SK-N-SH treated with all-trans-retinoic acid at 6 μM for 48 hours (cell line): ENCODE data around the gene PRR36.

Source experiments
- ARNTL ChIP-seq: fragments of 450-650 bp; formaldehyde crosslinking; IDR thresholded peaks from 2 replicates; pipeline ENCODE4 v1.5.0; 2020; ENCODE audit warnings: low read depth, mild to moderate bottlenecking, moderate library complexity, borderline replicate concordance
- BACH2 ChIP-seq: fragments of 250-450 bp; sonication (Bioruptor Pico); IDR thresholded peaks from 2 replicates; pipeline ENCODE4 v1.9.0; 2021; ENCODE audit warnings: mild to moderate bottlenecking, borderline replicate concordance
- CSDC2 ChIP-seq: fragments of 250-450 bp; sonication (Bioruptor Pico); IDR thresholded peaks from 2 replicates; pipeline ENCODE4 v1.5.0; 2020; ENCODE audit warnings: mild to moderate bottlenecking, moderate library complexity
- ESRRG ChIP-seq: fragments of 250-450 bp; sonication (Bioruptor Pico); IDR thresholded peaks from 2 replicates; pipeline ENCODE4 v1.6.1; 2021; ENCODE audit warnings: mild to moderate bottlenecking
- ISL1 ChIP-seq: fragments of 250-450 bp; sonication (Bioruptor Pico); IDR thresholded peaks from 2 replicates; pipeline ENCODE4 v2.1.2; 2022; ENCODE audit warnings: mild to moderate bottlenecking, moderate library complexity
- PPARA ChIP-seq: fragments of 250-450 bp; sonication (Bioruptor Pico); IDR thresholded peaks from 2 replicates; pipeline ENCODE4 v1.5.0; 2020; ENCODE audit warnings: mild to moderate bottlenecking, borderline replicate concordance
- RARB ChIP-seq: fragments of 250-450 bp; sonication (Bioruptor Pico); IDR thresholded peaks from 2 replicates; pipeline ENCODE4 v1.8.0; 2021; ENCODE audit warnings: mild to moderate bottlenecking, moderate library complexity
- SNAI2 ChIP-seq: fragments of 250-450 bp; sonication (Bioruptor Pico); IDR thresholded peaks from 2 replicates; pipeline ENCODE4 v1.5.0; 2020; ENCODE audit warnings: mild to moderate bottlenecking, moderate library complexity
- TCF4 ChIP-seq: fragments of 250-450 bp; sonication (Bioruptor Pico); IDR thresholded peaks from 2 replicates; pipeline ENCODE4 v1.8.0; 2021; ENCODE audit warnings: mild to moderate bottlenecking, moderate library complexity, borderline replicate concordance
- ZC3H10 ChIP-seq: fragments of 250-450 bp; sonication (Bioruptor Pico); IDR thresholded peaks from 2 replicates; pipeline ENCODE4 v1.5.1; 2021; ENCODE audit warnings: mild to moderate bottlenecking, moderate library complexity
- ZFP3 ChIP-seq: fragments of 250-450 bp; sonication (Bioruptor Pico); IDR thresholded peaks from 2 replicates; pipeline ENCODE4 v1.5.0; 2020; ENCODE audit warnings: mild to moderate bottlenecking, moderate library complexity
- TF ChIP-seq, protein P1 (sequence below): fragments of 250-450 bp; sonication (Bioruptor Pico); IDR thresholded peaks from 2 replicates; pipeline ENCODE4 v1.8.0; 2020; ENCODE audit warnings: mild to moderate bottlenecking, moderate library complexity, borderline replicate concordance
- TF ChIP-seq, protein P2 (sequence below): fragments of 250-450 bp; sonication (Bioruptor Pico); IDR thresholded peaks from 2 replicates; pipeline ENCODE4 v1.5.1; 2020; ENCODE audit warnings: low read depth, mild to moderate bottlenecking, moderate library complexity

DNA sequence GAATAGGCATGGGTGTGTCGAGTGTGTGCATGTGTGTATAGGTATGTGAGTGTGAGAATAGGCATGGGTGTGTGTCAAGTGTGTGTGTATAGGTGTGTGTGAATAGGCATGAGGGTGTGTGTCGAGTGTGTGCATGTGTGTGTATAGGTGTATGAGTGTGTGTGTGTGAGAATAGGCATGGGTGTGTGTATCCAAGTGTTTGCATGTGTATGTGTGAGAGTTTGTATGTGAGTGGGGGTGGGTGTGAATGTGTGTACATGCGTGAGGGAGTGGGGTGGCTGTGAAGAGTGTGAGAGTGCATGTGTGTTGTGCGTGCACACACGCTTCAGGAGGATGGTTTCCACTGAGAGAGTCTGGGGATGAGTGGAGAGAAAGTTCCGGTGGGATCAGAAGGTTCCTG lies 30.7 kb downstream of the PRR36 start:
- no peak for TF ChIP-seq ZFP3 (CRISPR knock-in tag)
- no peak for TF ChIP-seq BACH2 (CRISPR knock-in tag)
- no peak for TF ChIP-seq PPARA (CRISPR knock-in tag)
- no peak for TF ChIP-seq ISL1
- TF ChIP-seq, protein P1, sequence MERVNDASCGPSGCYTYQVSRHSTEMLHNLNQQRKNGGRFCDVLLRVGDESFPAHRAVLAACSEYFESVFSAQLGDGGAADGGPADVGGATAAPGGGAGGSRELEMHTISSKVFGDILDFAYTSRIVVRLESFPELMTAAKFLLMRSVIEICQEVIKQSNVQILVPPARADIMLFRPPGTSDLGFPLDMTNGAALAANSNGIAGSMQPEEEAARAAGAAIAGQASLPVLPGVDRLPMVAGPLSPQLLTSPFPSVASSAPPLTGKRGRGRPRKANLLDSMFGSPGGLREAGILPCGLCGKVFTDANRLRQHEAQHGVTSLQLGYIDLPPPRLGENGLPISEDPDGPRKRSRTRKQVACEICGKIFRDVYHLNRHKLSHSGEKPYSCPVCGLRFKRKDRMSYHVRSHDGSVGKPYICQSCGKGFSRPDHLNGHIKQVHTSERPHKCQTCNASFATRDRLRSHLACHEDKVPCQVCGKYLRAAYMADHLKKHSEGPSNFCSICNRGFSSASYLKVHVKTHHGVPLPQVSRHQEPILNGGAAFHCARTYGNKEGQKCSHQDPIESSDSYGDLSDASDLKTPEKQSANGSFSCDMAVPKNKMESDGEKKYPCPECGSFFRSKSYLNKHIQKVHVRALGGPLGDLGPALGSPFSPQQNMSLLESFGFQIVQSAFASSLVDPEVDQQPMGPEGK (CRISPR knock-in tag), result no peak
- no peak for TF ChIP-seq RARB (CRISPR knock-in tag)
- no peak for TF ChIP-seq CSDC2 (CRISPR knock-in tag)
- TF ChIP-seq ARNTL (CRISPR knock-in tag), result no peak
- TF ChIP-seq, protein P2, sequence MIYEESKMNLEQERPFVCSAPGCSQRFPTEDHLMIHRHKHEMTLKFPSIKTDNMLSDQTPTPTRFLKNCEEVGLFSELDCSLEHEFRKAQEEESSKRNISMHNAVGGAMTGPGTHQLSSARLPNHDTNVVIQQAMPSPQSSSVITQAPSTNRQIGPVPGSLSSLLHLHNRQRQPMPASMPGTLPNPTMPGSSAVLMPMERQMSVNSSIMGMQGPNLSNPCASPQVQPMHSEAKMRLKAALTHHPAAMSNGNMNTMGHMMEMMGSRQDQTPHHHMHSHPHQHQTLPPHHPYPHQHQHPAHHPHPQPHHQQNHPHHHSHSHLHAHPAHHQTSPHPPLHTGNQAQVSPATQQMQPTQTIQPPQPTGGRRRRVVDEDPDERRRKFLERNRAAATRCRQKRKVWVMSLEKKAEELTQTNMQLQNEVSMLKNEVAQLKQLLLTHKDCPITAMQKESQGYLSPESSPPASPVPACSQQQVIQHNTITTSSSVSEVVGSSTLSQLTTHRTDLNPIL, result no peak
- TF ChIP-seq ESRRG (CRISPR knock-in tag), result no peak
- TF ChIP-seq TCF4, result no peak
- TF ChIP-seq SNAI2 (CRISPR knock-in tag), result no peak
- TF ChIP-seq ZC3H10 (CRISPR knock-in tag), result no peak
